ENCODE results near the gene ZBTB4. TPM values are rescaled to one million over a fixed set of nuclear protein-coding genes. Genes with fewer than 3 reads are reported as not detected.

The ZBTB4 gene
- total RNA-seq, 1 donor from 2014 or later = 84.7 TPM

DNA sequence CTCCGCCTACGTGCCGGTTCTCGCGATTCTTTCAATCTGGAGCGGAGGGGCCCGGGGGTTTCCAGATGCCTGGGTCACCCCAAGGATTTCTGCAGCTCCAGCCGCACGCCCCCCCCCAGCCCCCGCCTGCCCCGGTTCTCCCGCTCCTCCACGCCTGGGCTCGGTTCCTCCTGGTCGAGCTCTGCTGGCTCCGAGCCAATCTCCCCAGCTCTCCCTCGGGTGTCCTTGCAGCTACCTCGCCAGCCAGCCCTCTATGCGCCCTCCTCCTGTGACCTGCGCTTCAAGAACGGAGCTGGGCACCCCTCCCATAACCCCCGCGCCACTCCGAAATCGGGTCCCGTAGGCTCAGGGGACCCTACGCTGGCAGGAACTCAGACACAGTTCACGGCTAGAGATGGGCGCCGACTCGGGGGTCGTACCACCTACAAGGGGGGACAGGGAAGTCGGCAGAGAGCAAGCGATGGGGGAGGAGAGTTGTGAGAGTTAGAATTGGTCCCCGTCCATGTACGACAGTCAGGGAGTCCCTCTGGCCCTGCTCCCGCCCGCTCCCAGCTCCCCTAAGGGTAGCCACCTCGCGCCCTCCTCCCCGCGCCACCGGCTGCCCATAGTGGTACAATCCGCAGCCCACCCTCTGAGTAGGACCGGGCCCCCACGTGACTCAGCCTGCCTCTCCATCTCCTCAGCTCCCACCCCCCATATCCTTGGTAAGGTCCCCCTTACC lies 39.2 kb downstream of the ZBTB4 start:
- Histone ChIP-seq H3K4me3 (peak overlapping the region; percentile 29), H3K27ac (no peak overlapping the region), H3K9me3 (no peaks in the 10 kb centered on the region), H3K36me3 (no peaks in the 10 kb centered on the region), H3K4me1 (peaks cover 50% of the 10 kb centered on the region), H3K27me3 (peaks cover 24% of the 10 kb centered on the region)
- peak; percentile 81 for DNase-seq
- intact Hi-C loops (cut with DNase I) = no loop called here
- TF ChIP-seq, protein P1, sequence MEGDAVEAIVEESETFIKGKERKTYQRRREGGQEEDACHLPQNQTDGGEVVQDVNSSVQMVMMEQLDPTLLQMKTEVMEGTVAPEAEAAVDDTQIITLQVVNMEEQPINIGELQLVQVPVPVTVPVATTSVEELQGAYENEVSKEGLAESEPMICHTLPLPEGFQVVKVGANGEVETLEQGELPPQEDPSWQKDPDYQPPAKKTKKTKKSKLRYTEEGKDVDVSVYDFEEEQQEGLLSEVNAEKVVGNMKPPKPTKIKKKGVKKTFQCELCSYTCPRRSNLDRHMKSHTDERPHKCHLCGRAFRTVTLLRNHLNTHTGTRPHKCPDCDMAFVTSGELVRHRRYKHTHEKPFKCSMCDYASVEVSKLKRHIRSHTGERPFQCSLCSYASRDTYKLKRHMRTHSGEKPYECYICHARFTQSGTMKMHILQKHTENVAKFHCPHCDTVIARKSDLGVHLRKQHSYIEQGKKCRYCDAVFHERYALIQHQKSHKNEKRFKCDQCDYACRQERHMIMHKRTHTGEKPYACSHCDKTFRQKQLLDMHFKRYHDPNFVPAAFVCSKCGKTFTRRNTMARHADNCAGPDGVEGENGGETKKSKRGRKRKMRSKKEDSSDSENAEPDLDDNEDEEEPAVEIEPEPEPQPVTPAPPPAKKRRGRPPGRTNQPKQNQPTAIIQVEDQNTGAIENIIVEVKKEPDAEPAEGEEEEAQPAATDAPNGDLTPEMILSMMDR (IDR thresholded peaks at IDR 0.05) = no peak
- no peak for ATAC-seq

DNA sequence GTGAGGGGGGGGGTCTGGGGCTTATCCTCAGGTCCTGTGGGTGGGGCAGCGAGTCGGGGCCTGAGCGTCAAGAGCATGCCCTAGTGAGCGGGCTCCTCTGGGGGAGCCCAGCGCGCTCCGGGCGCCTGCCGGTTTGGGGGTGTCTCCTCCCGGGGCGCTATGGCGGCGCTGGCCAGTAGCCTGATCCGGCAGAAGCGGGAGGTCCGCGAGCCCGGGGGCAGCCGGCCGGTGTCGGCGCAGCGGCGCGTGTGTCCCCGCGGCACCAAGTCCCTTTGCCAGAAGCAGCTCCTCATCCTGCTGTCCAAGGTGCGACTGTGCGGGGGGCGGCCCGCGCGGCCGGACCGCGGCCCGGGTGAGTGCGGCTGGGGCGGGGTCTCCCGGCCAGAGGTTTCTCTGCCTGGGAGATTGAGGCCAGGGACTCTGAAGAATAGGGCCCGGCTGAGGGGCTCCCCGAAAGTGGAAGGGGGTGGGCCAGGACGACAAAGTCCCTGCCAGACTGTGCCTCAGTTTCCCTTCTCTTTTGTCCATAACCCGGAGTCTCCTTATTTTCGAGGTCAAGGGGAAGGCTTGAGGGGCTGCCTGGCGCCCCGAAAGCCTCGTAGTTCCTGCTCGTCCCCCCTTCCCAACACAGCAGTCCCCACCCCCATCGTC lies 39.8 kb downstream of the ZBTB4 start, which contains the start of gene FGF11:
Gene FGF11 (plus strand): TSS at position 51 of the 651 bp plus-strand sequence. CDS start 109 bp downstream, at position 160.
- intact Hi-C loops (cut with DNase I) = no loop called here
- TF ChIP-seq, protein P1 (IDR thresholded peaks at IDR 0.05) = no peak
- no peak within 1 kb of the TSS for H3K27ac ChIP-seq
- peaks cover 46% of the 10 kb centered on the region for H3K4me1 ChIP-seq
- H3K36me3 ChIP-seq = no peaks in the 10 kb centered on the region
- ATAC-seq (no peak), DNase-seq (no peak)
- peak within 1 kb of the TSS; percentile 71 for H3K4me3 ChIP-seq
- no peaks in the 10 kb centered on the region for H3K9me3 ChIP-seq
- peaks cover 22% of the 10 kb centered on the region for H3K27me3 ChIP-seq

DNA sequence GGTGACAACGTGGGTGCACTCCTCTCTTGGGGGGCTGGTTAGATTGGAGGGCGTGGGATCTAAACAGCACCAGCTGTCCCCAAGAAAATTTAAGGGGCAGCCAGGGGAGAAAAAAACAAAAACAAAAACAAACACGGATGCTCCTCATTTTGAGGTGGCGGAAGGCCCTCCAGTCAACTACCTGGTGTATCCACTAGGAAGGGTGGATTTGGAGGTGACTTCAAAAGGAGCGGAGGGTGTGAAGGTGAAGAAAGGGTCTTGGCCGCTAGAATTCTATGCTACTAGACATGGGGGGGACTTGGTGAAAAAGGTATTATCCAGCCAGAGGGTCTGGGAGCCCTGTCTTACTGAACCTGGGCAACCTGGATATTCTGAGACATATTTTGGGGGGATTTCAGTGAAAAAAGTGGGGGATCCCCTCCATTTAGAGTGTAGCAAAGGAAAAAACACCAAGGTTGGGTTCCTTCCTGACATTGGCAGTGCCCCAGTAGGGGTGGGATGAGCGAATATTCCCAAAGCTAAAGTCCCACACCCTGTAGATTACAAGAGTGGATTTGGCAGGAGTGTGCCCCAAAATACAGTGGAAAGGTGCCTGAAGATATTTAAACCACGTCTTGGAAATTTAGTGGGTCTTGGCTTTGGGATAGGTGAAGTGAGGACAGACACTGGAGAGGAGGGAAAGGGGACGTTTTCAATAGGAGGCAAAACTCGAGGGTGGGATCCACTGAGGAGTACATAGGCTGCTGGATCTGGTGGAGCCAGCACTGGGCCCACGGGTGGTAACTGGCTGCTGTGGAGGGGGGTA lies 40.6 kb downstream of the ZBTB4 start:
- ATAC-seq = no peak

DNA sequence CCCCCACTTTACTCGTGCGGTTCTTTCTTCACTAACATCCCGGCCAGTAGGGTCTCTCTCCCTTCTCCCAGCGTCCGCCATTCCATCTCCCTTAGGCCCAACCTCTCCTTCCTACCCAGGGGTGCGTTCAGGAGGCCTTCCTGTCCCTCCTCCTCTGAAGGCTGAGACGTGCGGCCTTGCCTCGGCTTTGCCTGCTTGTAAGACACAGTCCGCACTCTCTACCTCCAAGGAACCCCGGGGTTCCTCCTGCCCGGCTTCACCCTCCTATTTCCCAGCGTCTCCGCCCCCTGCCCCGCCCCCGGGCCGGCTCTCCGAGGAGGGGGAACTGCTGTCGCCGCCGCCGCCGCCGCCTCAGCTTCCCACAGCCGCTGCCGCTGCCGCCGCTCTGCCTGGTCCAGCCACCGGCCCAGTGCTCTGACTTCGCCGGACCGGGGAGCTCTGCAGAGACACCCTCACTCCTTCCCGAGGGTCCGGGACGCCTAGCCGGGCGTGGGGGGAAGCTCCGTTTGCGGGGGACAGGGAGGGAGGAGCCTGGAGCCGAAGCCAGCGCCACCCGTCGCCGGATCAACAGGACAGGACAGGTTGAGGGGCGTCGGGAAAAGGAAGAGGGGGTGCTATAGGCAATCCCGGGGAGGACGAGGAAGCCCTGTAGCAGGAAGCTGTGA lies 41.3 kb downstream of the ZBTB4 start:
- Histone ChIP-seq H3K27me3 (peaks cover 22% of the 10 kb centered on the region), H3K4me1 (peaks cover 46% of the 10 kb centered on the region), H3K27ac (no peak overlapping the region), H3K36me3 (no peaks in the 10 kb centered on the region), H3K9me3 (no peaks in the 10 kb centered on the region), H3K4me3 (peak overlapping the region; percentile 71)
- intact Hi-C loops (cut with DNase I) = no loop called here
- ATAC-seq = peak; percentile 9
- peak; percentile 88 for DNase-seq
- TF ChIP-seq, protein P1 (IDR thresholded peaks at IDR 0.05) = no peak

More for the DNA sequence above, 40.6 kb downstream of the ZBTB4 start:
- peaks cover 22% of the 10 kb centered on the region for H3K27me3 ChIP-seq
- DNase-seq = no peak
- H3K27ac ChIP-seq = no peak overlapping the region
- TF ChIP-seq, protein P1 (IDR thresholded peaks at IDR 0.05) = no peak
- peak overlapping the region; percentile 71 for H3K4me3 ChIP-seq
- no peaks in the 10 kb centered on the region for H3K36me3 ChIP-seq
- H3K4me1 ChIP-seq = peaks cover 46% of the 10 kb centered on the region
- intact Hi-C loops (cut with DNase I) = no loop called here
- no peaks in the 10 kb centered on the region for H3K9me3 ChIP-seq

DNA sequence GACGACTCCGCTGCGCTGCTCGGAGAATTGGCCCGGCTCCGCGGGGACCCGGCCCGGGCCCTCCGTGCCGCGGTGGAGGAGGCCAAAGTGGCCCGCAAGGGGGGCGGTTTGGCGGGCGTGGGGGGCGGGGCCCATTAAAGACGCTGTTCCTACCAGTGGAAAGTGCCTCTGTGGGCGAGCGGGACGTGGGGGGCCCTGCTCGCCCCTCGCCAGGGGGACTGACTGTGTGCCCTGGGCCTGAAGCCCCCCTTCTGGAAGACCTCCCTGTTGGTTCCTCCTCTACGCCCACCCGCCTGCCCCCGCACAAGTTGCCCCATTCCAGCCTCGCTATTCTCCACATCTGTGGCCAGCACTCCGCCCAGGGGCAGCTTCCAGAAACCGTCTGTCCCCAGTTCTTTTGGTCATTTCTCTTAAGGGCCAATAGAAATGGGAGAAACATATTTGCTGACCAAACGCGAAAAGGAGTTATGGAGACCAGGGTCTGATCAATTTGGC lies 42.0 kb downstream of the ZBTB4 start:
- no peaks in the 10 kb centered on the region for H3K9me3 ChIP-seq
- ATAC-seq = no peak
- H3K27me3 ChIP-seq = peaks cover 22% of the 10 kb centered on the region
- H3K27ac ChIP-seq = peak overlapping the region; percentile 48
- intact Hi-C loops (cut with DNase I) = no loop called here
- peaks cover 46% of the 10 kb centered on the region for H3K4me1 ChIP-seq
- TF ChIP-seq, protein P1 (IDR thresholded peaks at IDR 0.05) = no peak
- DNase-seq = no peak
- no peaks in the 10 kb centered on the region for H3K36me3 ChIP-seq
- peak overlapping the region; percentile 71 for H3K4me3 ChIP-seq

Data from upper lobe of right lung (tissue), 1 donor.